Endothelial cell of umbilical vein (primary cell): ENCODE measurements around the gene LFNG. TPM values are rescaled to one million over a fixed set of nuclear protein-coding genes. Genes with fewer than 3 reads are reported as not detected.

Experiments used
- BruUV-seq: library from RNA; stranded (reverse); fragments of 400-500 nt; replicated peaks from 2 replicates; lab custom pipeline; 2021; lab: Mats Ljungman, UMichigan
- CTCF ChIA-PET: fragments of 300-600, 350-600 bp; sonication (Branson Sonifier 250); formaldehyde crosslinking; loops from one replicate; lab custom pipeline; 2021; ENCODE audit warnings: antibody characterized with exemption, inconsistent platforms; lab: Charles Lee
- POLR2A ChIA-PET: fragments of 300-600, 350-600 bp; sonication (Branson Sonifier 250); formaldehyde crosslinking; loops from one replicate; lab custom pipeline; 2021; ENCODE audit warnings: antibody characterized with exemption, inconsistent platforms; lab: Charles Lee
- DNase-seq: peaks from one replicate; pipeline ENCODE4 v3.0.0-alpha.2; 2011; ENCODE audit warnings: low read depth, low spot score
- FAIRE-seq: peaks from 2 replicates; lab custom pipeline; 2011; peaks lifted over from hg19 to GRCh38; lab: Jason Lieb, UNC
- H2AFZ ChIP-seq: 2 replicates; pipeline ENCODE4 v1.6.0; 2012; ENCODE audit warnings: low read depth, low read length, control low read depth, inconsistent platforms
- H3K27ac ChIP-seq: 2 replicates; pipeline ENCODE4 v1.5.1; 2011; ENCODE audit warnings: low read depth, mild to moderate bottlenecking, control low read depth, low read length, moderate library complexity; ENCODE audit not compliant: insufficient read depth
- H3K27me3 ChIP-seq, 2 experiments: 2 replicates each; pipeline versions ENCODE4 v1.6.0 to v1.6.1; 2011; ENCODE audit warnings: low read length in 2 of 2, mixed read lengths in 1 of 2; ENCODE audit not compliant: control insufficient read depth in 2 of 2, insufficient read depth in 2 of 2
- H3K36me3 ChIP-seq, 2 experiments: 2 replicates in 1 of 2; 3 replicates in 1 of 2; pipeline ENCODE4 v1.5.1; 2011; ENCODE audit warnings: low read length in 2 of 2, mild to moderate bottlenecking in 1 of 2, moderate library complexity in 1 of 2; ENCODE audit not compliant: control insufficient read depth in 2 of 2, insufficient read depth in 2 of 2; ENCODE audit errors: extremely low read depth in 1 of 2
- H3K4me1 ChIP-seq: 3 replicates; pipeline ENCODE4 v1.5.1; 2011; ENCODE audit warnings: mild to moderate bottlenecking, low read length; ENCODE audit not compliant: control insufficient read depth, insufficient read depth; ENCODE audit errors: extremely low read depth
- H3K4me2 ChIP-seq: 2 replicates; pipeline ENCODE4 v1.6.1; 2011; ENCODE audit warnings: low read length, control low read depth, mixed read lengths; ENCODE audit not compliant: insufficient read depth
- H3K4me3 ChIP-seq, 3 experiments: fragments of 200-600 bp in 1 of 3; sonication (generic), shearing (Covaris generic) in 1 of 3; replicated peaks in 1 of 3; 2 replicates each; pipeline ENCODE4 v1.5.1; 2011 to 2016; ENCODE audit warnings: control low read depth in 3 of 3, low read length in 3 of 3, mild to moderate bottlenecking in 2 of 3, inconsistent platforms in 1 of 3, low read depth in 1 of 3, moderate library complexity in 1 of 3; ENCODE audit not compliant: insufficient read depth in 1 of 3
- H3K79me2 ChIP-seq: 2 replicates; pipeline ENCODE4 v1.6.0; 2012; ENCODE audit warnings: low read length, inconsistent platforms; ENCODE audit not compliant: control insufficient read depth, insufficient read depth
- H3K9ac ChIP-seq: replicated peaks from 2 replicates; pipeline ENCODE3; 2011; ENCODE audit warnings: low read length, control low read depth; ENCODE audit not compliant: insufficient read depth; ENCODE audit errors: extremely low read depth
- H3K9me1 ChIP-seq: replicated peaks from 3 replicates; pipeline ENCODE4 v1.6.0; 2011; ENCODE audit warnings: mild to moderate bottlenecking, low read length; ENCODE audit not compliant: control insufficient read depth, insufficient read depth; ENCODE audit errors: extremely low read depth
- H3K9me3 ChIP-seq: replicated peaks from 2 replicates; pipeline ENCODE4 v1.5.1; 2012; ENCODE audit warnings: low read length, inconsistent platforms; ENCODE audit not compliant: control insufficient read depth, insufficient read depth
- H4K20me1 ChIP-seq: replicated peaks from 2 replicates; pipeline ENCODE3; 2011; ENCODE audit warnings: mild to moderate bottlenecking, low read length; ENCODE audit not compliant: control insufficient read depth, insufficient read depth; ENCODE audit errors: extremely low read depth
- EZH2 ChIP-seq: IDR thresholded peaks from 2 replicates; pipeline ENCODE4 v1.6.1; 2012; ENCODE audit warnings: borderline replicate concordance, low read depth, mild to moderate bottlenecking, moderate library complexity, low read length, inconsistent platforms; ENCODE audit not compliant: severe bottlenecking
- FOS ChIP-seq: IDR thresholded peaks from 2 replicates; pipeline ENCODE4 v1.6.1; 2011; ENCODE audit warnings: mild to moderate bottlenecking, low read length, moderate library complexity, borderline replicate concordance; ENCODE audit not compliant: insufficient read depth
- GATA2 ChIP-seq: IDR thresholded peaks from 2 replicates; pipeline ENCODE4 v1.7.0; 2011; ENCODE audit warnings: low read depth, mild to moderate bottlenecking, moderate library complexity, mixed read lengths, low read length; ENCODE audit not compliant: insufficient read length, insufficient read depth
- JUN ChIP-seq: IDR thresholded peaks from 2 replicates; pipeline ENCODE4 v1.6.1; 2011; ENCODE audit warnings: borderline replicate concordance, low read depth; ENCODE audit not compliant: insufficient read length, insufficient read depth
- MYC ChIP-seq: IDR thresholded peaks from one replicate; pipeline ENCODE4 v1.6.1; 2011; ENCODE audit warnings: mild to moderate bottlenecking, low read depth, low read length
- POLR2A ChIP-seq: IDR thresholded peaks from 2 replicates; pipeline ENCODE4 v1.6.1; 2012; ENCODE audit warnings: low read depth, mild to moderate bottlenecking, control low read depth, low read length
- POLR2AphosphoS5 ChIP-seq: IDR thresholded peaks from 2 replicates; pipeline ENCODE4 v1.6.1; 2012; ENCODE audit warnings: low read depth, mild to moderate bottlenecking, control low read depth, low read length, moderate library complexity; ENCODE audit not compliant: insufficient read depth
- dilution Hi-C: fragments of 300-500 bp; cut with MboI; formaldehyde crosslinking; loops from one replicate; pipeline ENCODE4 v1.15.0; 2019; ENCODE audit warnings: low sequenced_read_pairs; ENCODE audit not compliant: extremely low pct_ligation_motif_present
- intact Hi-C: fragments of 100-400 bp; cut with micrococcal nuclease; formaldehyde crosslinking; loops from one replicate; pipeline ENCODE4 v1.10.0; 2022
- polyA plus RNA-seq, 4 experiments: library from polyadenylated mRNA; depleted of rRNA in 3 of 4; stranded (reverse) in 3 of 4; unstranded in 1 of 4; fragments of >200 nt; gene quantifications; 2 replicates each; pipeline versions ENCODE4 v1.2.1 to v1.2.3, GENCODE V29; 2011 to 2012; ENCODE audit warnings: missing spikeins in 1 of 4
- total RNA-seq: library from RNA; stranded (reverse); gene quantifications from 2 replicates; pipeline ENCODE4 v1.2.3, GENCODE V29; 2021
- TF ChIP-seq, protein P1 (sequence below), 2 donors: IDR thresholded peaks; 1 replicate in 1 of 2; 2 replicates in 1 of 2; pipeline ENCODE4 v1.5.1; 2011; ENCODE audit warnings: low read length in 2 of 2, mild to moderate bottlenecking in 2 of 2, moderate library complexity in 2 of 2, control low read depth in 1 of 2, inconsistent platforms in 1 of 2, low read depth in 1 of 2; ENCODE audit not compliant: insufficient read depth in 1 of 2; ENCODE audit errors: extremely low read depth in 1 of 2
- TF ChIP-seq, protein P2 (sequence below): IDR thresholded peaks from 2 replicates; pipeline ENCODE4 v1.6.1; 2011; ENCODE audit not compliant: insufficient read depth, insufficient read length

LFNG gene
- total and polyA plus RNA-seq, 2 donors (not counting 3 experiments of a cell fraction or from before 2014, with no cell fraction given): 12.6 to 13.1 TPM

DNA sequence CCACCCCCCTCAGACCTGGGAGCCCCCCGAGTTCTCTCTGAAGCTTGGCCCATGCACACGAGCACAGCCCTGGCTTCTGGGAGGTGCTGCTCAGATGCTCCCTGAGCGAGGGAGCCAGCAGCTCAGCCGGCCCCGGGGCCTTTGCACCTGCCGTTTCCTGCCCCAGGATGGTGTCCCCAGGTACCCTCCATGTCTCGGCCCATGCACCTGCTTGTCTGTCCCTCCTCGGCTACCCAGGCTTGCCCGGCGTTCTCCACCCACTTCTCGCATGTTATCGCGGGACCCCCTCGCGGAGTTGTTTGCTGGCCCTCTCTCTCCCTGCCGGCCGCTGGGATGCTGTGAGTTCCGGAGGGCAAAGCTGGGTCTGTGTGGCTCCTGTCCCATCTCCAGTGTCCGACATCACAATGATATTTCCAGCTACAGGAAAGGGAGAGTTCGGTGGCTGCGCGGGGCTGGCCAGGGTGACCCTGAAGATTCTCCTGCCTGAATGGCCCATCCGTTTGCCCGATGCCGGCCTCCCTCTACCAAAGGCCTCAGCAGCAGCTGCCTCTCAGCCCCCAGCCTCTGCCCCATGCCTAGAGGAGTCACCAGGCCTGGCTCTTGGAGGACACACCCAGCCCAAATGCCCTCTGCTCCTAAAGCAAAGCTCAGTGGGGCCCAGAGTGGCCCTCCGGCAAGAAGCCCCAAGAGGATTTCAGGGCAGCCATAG, 12.2 kb upstream of the LFNG start:
- DNase-seq (no peak), FAIRE-seq (no peak)
- intact Hi-C loops (no loop called here), dilution Hi-C loops (no loop called here)
- no peak for TF ChIP-seq GATA2
- no peak for TF ChIP-seq POLR2AphosphoS5
- TF ChIP-seq, protein P1, sequence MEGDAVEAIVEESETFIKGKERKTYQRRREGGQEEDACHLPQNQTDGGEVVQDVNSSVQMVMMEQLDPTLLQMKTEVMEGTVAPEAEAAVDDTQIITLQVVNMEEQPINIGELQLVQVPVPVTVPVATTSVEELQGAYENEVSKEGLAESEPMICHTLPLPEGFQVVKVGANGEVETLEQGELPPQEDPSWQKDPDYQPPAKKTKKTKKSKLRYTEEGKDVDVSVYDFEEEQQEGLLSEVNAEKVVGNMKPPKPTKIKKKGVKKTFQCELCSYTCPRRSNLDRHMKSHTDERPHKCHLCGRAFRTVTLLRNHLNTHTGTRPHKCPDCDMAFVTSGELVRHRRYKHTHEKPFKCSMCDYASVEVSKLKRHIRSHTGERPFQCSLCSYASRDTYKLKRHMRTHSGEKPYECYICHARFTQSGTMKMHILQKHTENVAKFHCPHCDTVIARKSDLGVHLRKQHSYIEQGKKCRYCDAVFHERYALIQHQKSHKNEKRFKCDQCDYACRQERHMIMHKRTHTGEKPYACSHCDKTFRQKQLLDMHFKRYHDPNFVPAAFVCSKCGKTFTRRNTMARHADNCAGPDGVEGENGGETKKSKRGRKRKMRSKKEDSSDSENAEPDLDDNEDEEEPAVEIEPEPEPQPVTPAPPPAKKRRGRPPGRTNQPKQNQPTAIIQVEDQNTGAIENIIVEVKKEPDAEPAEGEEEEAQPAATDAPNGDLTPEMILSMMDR (IDR thresholded peaks at IDR 0.05; ENCODE audit: extremely low read depth in 1 of 2, insufficient read depth in 1 of 2, low read depth in 1 of 2, low read length in 2 of 2): no peak
- no peak for TF ChIP-seq POLR2A
- TF ChIP-seq, protein P2, sequence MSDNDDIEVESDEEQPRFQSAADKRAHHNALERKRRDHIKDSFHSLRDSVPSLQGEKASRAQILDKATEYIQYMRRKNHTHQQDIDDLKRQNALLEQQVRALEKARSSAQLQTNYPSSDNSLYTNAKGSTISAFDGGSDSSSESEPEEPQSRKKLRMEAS: no peak
- TF ChIP-seq JUN: no peak
- TF ChIP-seq EZH2: no peak
- TF ChIP-seq MYC: no peak
- TF ChIP-seq FOS: no peak
- H2AFZ ChIP-seq: no peak overlapping the region
- ChIA-PET POLR2A (no interaction called here), CTCF (interaction anchor here (1.1 kb wide), 1 partner anchor 33 kb away, joined by 3 read pairs; no protein-coding TSS in a partner anchor)
- H3K9ac ChIP-seq: no peak overlapping the region
- H3K9me1 ChIP-seq: no peaks in the 10 kb centered on the region
- H3K79me2 ChIP-seq: no peaks in the 10 kb centered on the region
- H3K27me3 ChIP-seq: no peaks in the 10 kb centered on the region
- H3K9me3 ChIP-seq: no peaks in the 10 kb centered on the region
- no peak overlapping the region for H3K4me2 ChIP-seq
- no peaks in the 10 kb centered on the region for H3K36me3 ChIP-seq
- H3K4me3 ChIP-seq: no peak overlapping the region
- BruUV-seq: no TSS peak
- no peaks in the 10 kb centered on the region for H4K20me1 ChIP-seq
- peaks cover 19% of the 10 kb centered on the region for H3K4me1 ChIP-seq
- no peak overlapping the region for H3K27ac ChIP-seq
